IMR-90 (cell line): Measurements from ENCODE around the gene PLCD4. TPM values are rescaled to one million over a fixed set of nuclear protein-coding genes. Genes with fewer than 3 reads are reported as not detected.

Source experiments
- ATAC-seq: fragments of 200-7000 bp; cut with Tn5 transposase; 2 replicates; pipeline ENCODE4 v1.9.1; 2020; ENCODE audit warnings: low read depth, mild to moderate bottlenecking, moderate library complexity
- BruUV-seq: library from RNA; stranded (reverse); fragments of 400-500 nt; replicated peaks from 2 replicates; lab custom pipeline; 2021; lab: Mats Ljungman, UMichigan
- CTCF ChIA-PET: fragments of 300-600 bp; formaldehyde crosslinking; extraction: SDS; loops from one replicate; lab custom pipeline; 2021; ENCODE audit warnings: antibody characterized with exemption; lab: Yijun Ruan, JAX
- POLR2A ChIA-PET: fragments of 300-600 bp; sonication (Branson Sonifier 250); formaldehyde crosslinking; loops from one replicate; lab custom pipeline; 2022; ENCODE audit warnings: antibody characterized with exemption; ENCODE audit not compliant: unreplicated experiment; lab: Charles Lee
- DNase-seq: peaks from one replicate; pipeline ENCODE4 v3.0.0; 2013
- H2AFZ ChIP-seq: replicated peaks from 2 replicates; pipeline ENCODE3; 2013; ENCODE audit warnings: low read length, mild to moderate bottlenecking; ENCODE audit not compliant: poor library complexity
- H2AK5ac ChIP-seq: 2 replicates; pipeline ENCODE4 v1.6.1; 2013; ENCODE audit warnings: low read depth, low read length, inconsistent platforms
- H2AK9ac ChIP-seq: replicated peaks from 2 replicates; pipeline ENCODE3; 2013; ENCODE audit warnings: mild to moderate bottlenecking, low read depth, low read length, moderate library complexity; ENCODE audit not compliant: poor library complexity
- H2BK120ac ChIP-seq: 2 replicates; pipeline ENCODE4 v1.6.1; 2013; ENCODE audit warnings: low read depth, low read length, inconsistent platforms
- H2BK15ac ChIP-seq: 3 replicates; pipeline ENCODE4 v1.6.1; 2013; ENCODE audit warnings: low read depth, low read length, inconsistent platforms
- H2BK20ac ChIP-seq: 2 replicates; pipeline ENCODE4 v1.6.1; 2013; ENCODE audit warnings: low read depth, mild to moderate bottlenecking, inconsistent platforms, low read length, moderate library complexity
- H2BK5ac ChIP-seq: 2 replicates; pipeline ENCODE4 v1.6.1; 2013; ENCODE audit warnings: mild to moderate bottlenecking, low read depth, low read length, inconsistent platforms; ENCODE audit not compliant: poor library complexity, severe bottlenecking
- H3K14ac ChIP-seq: replicated peaks from 2 replicates; pipeline ENCODE4 v1.6.1; 2013; ENCODE audit warnings: low read depth, low read length, inconsistent platforms
- H3K18ac ChIP-seq: 2 replicates; pipeline ENCODE4 v1.6.1; 2013; ENCODE audit warnings: low read depth, low read length, control low read depth
- H3K23ac ChIP-seq: 2 replicates; pipeline ENCODE4 v1.6.1; 2013; ENCODE audit warnings: low read depth, low read length, inconsistent platforms
- H3K27ac ChIP-seq: 2 replicates; pipeline ENCODE4 v1.5.1; 2013; ENCODE audit warnings: mild to moderate bottlenecking, control low read depth, low read length; ENCODE audit not compliant: insufficient read depth
- H3K27me3 ChIP-seq: 2 replicates; pipeline ENCODE4 v1.6.1; 2013; ENCODE audit warnings: low read length; ENCODE audit not compliant: control insufficient read depth, insufficient read depth
- H3K36me3 ChIP-seq: 2 replicates; pipeline ENCODE4 v1.6.1; 2013; ENCODE audit warnings: low read length, mixed read lengths; ENCODE audit not compliant: control insufficient read depth, insufficient read depth
- H3K4ac ChIP-seq: 2 replicates; pipeline ENCODE4 v1.6.1; 2013; ENCODE audit warnings: low read depth, low read length, inconsistent platforms
- H3K4me1 ChIP-seq: 2 replicates; pipeline ENCODE4 v1.6.1; 2013; ENCODE audit warnings: low read length, mixed read lengths; ENCODE audit not compliant: control insufficient read depth, insufficient read depth
- H3K4me2 ChIP-seq: 2 replicates; pipeline ENCODE4 v1.6.1; 2013; ENCODE audit warnings: low read depth, mild to moderate bottlenecking, control low read depth, low read length, moderate library complexity
- H3K4me3 ChIP-seq: 2 replicates; pipeline ENCODE4 v1.5.1; 2013; ENCODE audit warnings: low read depth, mild to moderate bottlenecking, control low read depth, low read length, moderate library complexity; ENCODE audit not compliant: insufficient read depth
- H3K56ac ChIP-seq: 2 replicates; pipeline ENCODE4 v1.6.1; 2013; ENCODE audit warnings: low read length, inconsistent platforms; ENCODE audit not compliant: insufficient read depth; ENCODE audit errors: extremely low read depth
- H3K79me1 ChIP-seq, 2 experiments: 2 replicates each; pipeline ENCODE4 v1.6.1; 2013; ENCODE audit warnings: low read length in 2 of 2, inconsistent platforms in 1 of 2, low read depth in 1 of 2
- H3K9ac ChIP-seq: 2 replicates; pipeline ENCODE4 v1.6.1; 2013; ENCODE audit warnings: low read depth, low read length, control low read depth
- H3K9me1 ChIP-seq: 2 replicates; pipeline ENCODE4 v1.6.1; 2013; ENCODE audit warnings: low read length, inconsistent platforms; ENCODE audit not compliant: insufficient read depth
- H3K9me3 ChIP-seq: 2 replicates; pipeline ENCODE4 v1.6.1; 2013; ENCODE audit warnings: low read length; ENCODE audit not compliant: control insufficient read depth, insufficient read depth
- H4K20me1 ChIP-seq: 2 replicates; pipeline ENCODE4 v1.6.1; 2013; ENCODE audit warnings: low read length, inconsistent platforms; ENCODE audit not compliant: insufficient read depth
- H4K5ac ChIP-seq: 2 replicates; pipeline ENCODE4 v1.6.1; 2013; ENCODE audit warnings: mild to moderate bottlenecking, low read depth, low read length, control low read depth
- H4K8ac ChIP-seq, 2 experiments: 2 replicates each; pipeline ENCODE4 v1.6.1; 2013; ENCODE audit warnings: low read depth in 2 of 2, low read length in 2 of 2, control low read depth in 1 of 2, inconsistent platforms in 1 of 2
- H4K91ac ChIP-seq: 2 replicates; pipeline ENCODE4 v1.6.1; 2013; ENCODE audit warnings: low read depth, low read length, inconsistent platforms; ENCODE audit not compliant: insufficient read depth
- CHD1 ChIP-seq: IDR thresholded peaks from 2 replicates; pipeline ENCODE4 v1.6.1; 2012; ENCODE audit warnings: low read depth, low read length, improper control_type of control experiment
- NFE2L2 ChIP-seq: fragments of 150-350 bp; IDR thresholded peaks from 2 replicates; pipeline ENCODE4 v1.6.1; 2016; ENCODE audit warnings: low read depth, mild to moderate bottlenecking, low read length
- WGBS, 2 experiments: methylation state at CpG; one replicate each; pipeline versions ENCODE4 v1.1.5 to v1.1.7; 2013; ENCODE audit warnings: missing lambda C conversion rate in 2 of 2; ENCODE audit not compliant: insufficient read length in 1 of 2; ENCODE audit errors: extremely low coverage in 2 of 2; 5-methylcytosine and 5-hydroxymethylcytosine counted together
- dilution Hi-C: fragments of 300-500 bp; cut with HindIII; formaldehyde crosslinking; loops from one replicate; pipeline ENCODE4 v1.14.3; 2018; ENCODE audit warnings: low sequenced_read_pairs; ENCODE audit not compliant: unreplicated experiment
- in situ Hi-C: fragments of 300-500 bp; cut with MboI; formaldehyde crosslinking; loops from 3 replicates; pipeline ENCODE4 v1.14.3; 2019; ENCODE audit warnings: low sequenced_read_pairs, inconsistent platforms, mixed read lengths
- intact Hi-C: fragments of 100-400 bp; cut with micrococcal nuclease; formaldehyde crosslinking; loops from 2 replicates; pipeline ENCODE4 v1.10.0; 2022
- polyA plus RNA-seq, 3 experiments: library from polyadenylated mRNA; depleted of rRNA; stranded (reverse); fragments of >200 nt; gene quantifications; 2 replicates each; pipeline ENCODE4 v1.2.3, GENCODE V29; 2012; ENCODE audit warnings: low replicate concordance in 1 of 3
- total RNA-seq: library from RNA; depleted of rRNA; stranded (reverse); fragments of >200 nt; gene quantifications from 2 replicates; pipeline ENCODE4 v1.2.3, GENCODE V29; 2012
- TF ChIP-seq, protein P1 (sequence below): fragments of 150-350 bp; IDR thresholded peaks from 2 replicates; pipeline ENCODE4 v1.6.1; 2016; ENCODE audit warnings: low read depth, mild to moderate bottlenecking, low read length, moderate library complexity, borderline replicate concordance

PLCD4 gene
- total and polyA plus RNA-seq, 2 of the 4 experiments (the other 2 are of a cell fraction), result 1.9 to 2.0 TPM

DNA sequence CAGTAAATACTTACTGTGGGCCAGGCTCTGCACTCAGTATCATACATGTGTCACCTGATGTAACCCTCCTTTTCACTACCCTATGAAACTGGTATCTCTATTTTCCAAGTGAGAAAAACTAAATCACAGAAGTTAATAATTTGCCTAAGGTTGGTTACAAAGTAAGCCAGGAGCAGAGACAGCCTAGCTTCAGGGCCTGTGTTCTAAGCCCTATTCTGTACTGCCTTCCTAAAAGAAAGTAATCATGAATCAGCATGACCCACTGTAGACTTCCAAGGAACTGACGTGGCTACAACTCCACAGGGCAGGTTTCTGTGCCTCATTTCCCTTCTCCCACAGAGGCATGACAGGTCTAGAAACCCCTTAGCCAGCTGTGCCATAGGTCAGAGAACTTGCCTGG, 37.4 kb downstream of the PLCD4 start:
- H4K91ac ChIP-seq, result no peak overlapping the region
- H3K36me3 ChIP-seq, result peaks cover 72% of the 10 kb centered on the region
- dilution Hi-C loops (no loop called here), intact Hi-C loops (loop anchor here (5.0 to 10.0 kb wide), 2 partner anchors 170 to 353 kb away; partner anchors contain the start of gene TMBIM1), in situ Hi-C loops (no loop called here)
- H3K4ac ChIP-seq, result no peak overlapping the region
- H4K5ac ChIP-seq, result no peak overlapping the region
- no peak overlapping the region for H3K27ac ChIP-seq
- no peak overlapping the region for H3K18ac ChIP-seq
- ATAC-seq (no peak), DNase-seq (peak; percentile 62)
- H3K9me1 ChIP-seq, result no peaks in the 10 kb centered on the region
- H2BK120ac ChIP-seq, result no peak overlapping the region
- H3K4me2 ChIP-seq, result no peak overlapping the region
- no peak overlapping the region for H3K9ac ChIP-seq
- no TSS peak for BruUV-seq
- H3K4me1 ChIP-seq, result no peaks in the 10 kb centered on the region
- ChIA-PET CTCF (no interaction called here), POLR2A (no interaction called here)
- H2BK20ac ChIP-seq, result no peak overlapping the region
- H2BK15ac ChIP-seq, result no peak overlapping the region
- H2AFZ ChIP-seq, result no peak overlapping the region
- H2BK5ac ChIP-seq, result peak overlapping the region; percentile 7
- no peak overlapping the region for H2AK5ac ChIP-seq
- H3K23ac ChIP-seq, result no peak overlapping the region
- H4K8ac ChIP-seq, result no peak overlapping the region
- H4K20me1 ChIP-seq, result peaks cover 3% of the 10 kb centered on the region
- TF ChIP-seq CHD1, result no peak
- TF ChIP-seq, protein P1, sequence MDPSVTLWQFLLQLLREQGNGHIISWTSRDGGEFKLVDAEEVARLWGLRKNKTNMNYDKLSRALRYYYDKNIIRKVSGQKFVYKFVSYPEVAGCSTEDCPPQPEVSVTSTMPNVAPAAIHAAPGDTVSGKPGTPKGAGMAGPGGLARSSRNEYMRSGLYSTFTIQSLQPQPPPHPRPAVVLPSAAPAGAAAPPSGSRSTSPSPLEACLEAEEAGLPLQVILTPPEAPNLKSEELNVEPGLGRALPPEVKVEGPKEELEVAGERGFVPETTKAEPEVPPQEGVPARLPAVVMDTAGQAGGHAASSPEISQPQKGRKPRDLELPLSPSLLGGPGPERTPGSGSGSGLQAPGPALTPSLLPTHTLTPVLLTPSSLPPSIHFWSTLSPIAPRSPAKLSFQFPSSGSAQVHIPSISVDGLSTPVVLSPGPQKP, result no peak
- TF ChIP-seq NFE2L2, result peak; percentile 68; the same call in 1 of the 2 replicates
- no peak overlapping the region for H2AK9ac ChIP-seq
- WGBS, 2 experiments, result no CpG with 5 or more reads among the region's 1 CpG
- H3K9me3 ChIP-seq, result no peaks in the 10 kb centered on the region
- no peak overlapping the region for H3K56ac ChIP-seq
- no peak overlapping the region for H3K4me3 ChIP-seq
- peaks cover 8 to 16% of the 10 kb centered on the region in 2 experiments; a peak in 3 of 4 replicates for H3K79me1 ChIP-seq
- no peak overlapping the region for H3K14ac ChIP-seq
- no peaks in the 10 kb centered on the region for H3K27me3 ChIP-seq
